OCI-LY3 (cell line): Measurements from ENCODE around the gene SIMC1.

ENCODE experiments used
- EZH2phosphoT487 ChIP-seq: fragments of 200-600 bp; shearing (Covaris generic); IDR thresholded peaks from 2 replicates; pipeline ENCODE4 v1.6.1; 2018; ENCODE audit warnings: antibody characterized with exemption, mixed run types, low read depth
- TF ChIP-seq, protein P1 (sequence below): fragments of 200-600, 300-600 bp; sonication (generic); IDR thresholded peaks from 2 replicates; pipeline ENCODE4 v1.5.1; 2014; ENCODE audit warnings: antibody characterized with exemption, low read length, low read depth

DNA sequence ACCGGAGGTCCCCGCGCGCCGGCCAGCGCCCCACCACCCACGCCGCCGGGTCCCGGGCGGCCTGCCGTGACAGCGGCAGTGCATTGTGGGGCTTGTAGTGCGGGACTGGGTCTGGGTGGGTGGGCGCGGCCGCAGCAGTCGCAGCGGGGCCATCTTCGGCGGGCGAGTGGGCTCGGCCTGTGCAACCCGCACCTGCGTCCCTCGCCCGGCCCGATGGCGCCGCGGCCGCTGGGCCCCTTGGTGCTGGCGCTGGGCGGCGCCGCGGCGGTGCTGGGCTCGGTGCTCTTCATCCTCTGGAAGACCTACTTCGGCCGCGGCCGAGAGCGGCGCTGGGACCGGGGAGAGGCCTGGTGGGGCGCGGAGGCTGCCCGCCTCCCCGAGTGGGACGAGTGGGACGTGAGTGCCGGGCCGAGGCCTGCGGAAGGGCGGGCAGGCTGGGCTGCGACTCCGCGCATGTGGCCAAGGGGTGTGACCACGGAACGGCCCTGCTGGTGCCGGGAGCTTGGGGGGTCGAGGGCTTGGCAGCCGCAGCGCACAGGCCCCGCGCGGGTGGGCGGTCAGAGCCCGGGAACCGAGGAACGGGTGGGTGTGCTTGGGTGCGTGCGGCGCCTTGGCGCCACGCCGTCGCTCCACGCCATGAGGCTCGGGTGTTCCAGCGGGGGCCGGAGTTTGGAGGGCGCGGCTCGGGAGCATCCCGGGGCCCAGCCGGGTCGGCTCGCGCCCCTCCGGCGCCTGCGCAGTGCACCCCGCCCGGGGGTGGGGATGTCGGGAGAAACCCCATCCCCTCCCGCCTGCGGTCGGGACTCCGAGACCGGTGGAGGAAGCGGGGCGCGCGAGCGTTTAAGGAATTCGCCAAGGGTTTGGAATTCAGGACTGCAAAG is 127.4 kb downstream of the SIMC1 start, which contains the start of gene ARL10:
- TF ChIP-seq, protein P1, sequence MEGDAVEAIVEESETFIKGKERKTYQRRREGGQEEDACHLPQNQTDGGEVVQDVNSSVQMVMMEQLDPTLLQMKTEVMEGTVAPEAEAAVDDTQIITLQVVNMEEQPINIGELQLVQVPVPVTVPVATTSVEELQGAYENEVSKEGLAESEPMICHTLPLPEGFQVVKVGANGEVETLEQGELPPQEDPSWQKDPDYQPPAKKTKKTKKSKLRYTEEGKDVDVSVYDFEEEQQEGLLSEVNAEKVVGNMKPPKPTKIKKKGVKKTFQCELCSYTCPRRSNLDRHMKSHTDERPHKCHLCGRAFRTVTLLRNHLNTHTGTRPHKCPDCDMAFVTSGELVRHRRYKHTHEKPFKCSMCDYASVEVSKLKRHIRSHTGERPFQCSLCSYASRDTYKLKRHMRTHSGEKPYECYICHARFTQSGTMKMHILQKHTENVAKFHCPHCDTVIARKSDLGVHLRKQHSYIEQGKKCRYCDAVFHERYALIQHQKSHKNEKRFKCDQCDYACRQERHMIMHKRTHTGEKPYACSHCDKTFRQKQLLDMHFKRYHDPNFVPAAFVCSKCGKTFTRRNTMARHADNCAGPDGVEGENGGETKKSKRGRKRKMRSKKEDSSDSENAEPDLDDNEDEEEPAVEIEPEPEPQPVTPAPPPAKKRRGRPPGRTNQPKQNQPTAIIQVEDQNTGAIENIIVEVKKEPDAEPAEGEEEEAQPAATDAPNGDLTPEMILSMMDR: no peak
- no peak for TF ChIP-seq EZH2phosphoT487
